Colonic mucosa (tissue), 4 donors: ENCODE data around the gene METTL25. TPM values are rescaled to one million over a fixed set of nuclear protein-coding genes. Genes with fewer than 3 reads are reported as not detected.

Experiments used
- DNase-seq: peaks from one replicate; pipeline ENCODE4 v3.0.0-alpha.2; 2020
- H3K27ac ChIP-seq: fragments of 200-600 bp; one replicate; pipeline ENCODE4 v1.8.0; 2021
- H3K27me3 ChIP-seq: fragments of 200-600 bp; one replicate; pipeline ENCODE4 v1.8.0; 2021
- H3K36me3 ChIP-seq: fragments of 200-600 bp; one replicate; pipeline ENCODE4 v1.8.0; 2021
- H3K4me1 ChIP-seq: fragments of 200-600 bp; one replicate; pipeline ENCODE4 v1.8.0; 2021; ENCODE audit warnings: mild to moderate bottlenecking
- H3K4me3 ChIP-seq: fragments of 200-600 bp; one replicate; pipeline ENCODE4 v1.8.0; 2021
- H3K9ac ChIP-seq, 2 donors: one replicate each; pipeline ENCODE4 v1.7.0; 2013; ENCODE audit warnings: control low read depth in 2 of 2, low read depth in 2 of 2, low read length in 2 of 2
- H3K9me3 ChIP-seq: fragments of 200-600 bp; one replicate; pipeline ENCODE4 v1.8.0; 2021
- intact Hi-C: fragments of 100-400 bp; cut with DNase I; formaldehyde crosslinking; loops from one replicate; pipeline ENCODE4 v1.14.1; 2022
- total RNA-seq, 2 donors: library from RNA; stranded (reverse); fragmentation: NEBNext Ultra II Directional in 1 of 2; extraction: Animal tissue kit (Norgen Biotek cat#: 25700) in 1 of 2; gene quantifications; one replicate each; pipeline ENCODE4 v1.2.1, GENCODE V29; 2021
- TF ChIP-seq, protein P1 (sequence below): fragments of 200-600 bp; IDR thresholded peaks from one replicate; pipeline ENCODE4 v1.8.0; 2022; ENCODE audit warnings: antibody characterized with exemption, mild to moderate bottlenecking
- donor health status: healthy.
- donor health status: DM: no; HTN: no; CAD: no.
- donor health status: DM: no; HTN: no; CAD: no.

METTL25 gene
- total RNA-seq, 2 donors from 2014 or later, result 12.8 to 13.8 TPM

DNA sequence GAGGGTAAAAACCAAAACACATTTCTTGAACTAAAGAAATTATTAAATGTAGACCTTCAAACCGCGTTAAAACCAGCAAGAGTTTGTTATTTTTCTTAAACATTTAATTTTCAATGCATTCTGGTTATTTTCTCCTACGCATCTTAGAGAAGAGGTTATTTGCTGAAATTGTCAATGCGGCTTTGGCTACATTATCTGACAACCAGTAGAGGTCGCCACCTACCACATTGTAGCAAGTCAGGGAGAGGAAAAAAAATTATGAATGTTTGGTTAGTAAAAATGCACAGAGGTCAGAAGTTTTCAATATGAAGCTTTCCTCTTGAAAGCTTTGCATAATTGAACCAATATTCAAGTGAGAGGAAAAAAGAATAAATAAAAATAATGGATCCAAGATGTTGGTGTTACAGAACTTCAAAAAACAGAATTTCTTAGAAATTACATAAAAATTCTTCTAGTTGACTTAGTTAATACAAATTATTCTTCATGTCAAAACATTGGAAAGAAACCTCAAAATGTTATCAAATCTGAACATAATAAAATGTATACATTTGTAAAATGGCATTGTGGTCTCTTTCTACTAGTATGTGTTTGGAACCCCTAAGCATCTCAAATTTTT, 168.9 kb downstream of the METTL25 start:
- DNase-seq, result peak; percentile 46
- no peaks in the 10 kb centered on the region for H3K9me3 ChIP-seq
- H3K27ac ChIP-seq, result no peak overlapping the region
- no peak overlapping the region for H3K4me3 ChIP-seq
- TF ChIP-seq, protein P1, sequence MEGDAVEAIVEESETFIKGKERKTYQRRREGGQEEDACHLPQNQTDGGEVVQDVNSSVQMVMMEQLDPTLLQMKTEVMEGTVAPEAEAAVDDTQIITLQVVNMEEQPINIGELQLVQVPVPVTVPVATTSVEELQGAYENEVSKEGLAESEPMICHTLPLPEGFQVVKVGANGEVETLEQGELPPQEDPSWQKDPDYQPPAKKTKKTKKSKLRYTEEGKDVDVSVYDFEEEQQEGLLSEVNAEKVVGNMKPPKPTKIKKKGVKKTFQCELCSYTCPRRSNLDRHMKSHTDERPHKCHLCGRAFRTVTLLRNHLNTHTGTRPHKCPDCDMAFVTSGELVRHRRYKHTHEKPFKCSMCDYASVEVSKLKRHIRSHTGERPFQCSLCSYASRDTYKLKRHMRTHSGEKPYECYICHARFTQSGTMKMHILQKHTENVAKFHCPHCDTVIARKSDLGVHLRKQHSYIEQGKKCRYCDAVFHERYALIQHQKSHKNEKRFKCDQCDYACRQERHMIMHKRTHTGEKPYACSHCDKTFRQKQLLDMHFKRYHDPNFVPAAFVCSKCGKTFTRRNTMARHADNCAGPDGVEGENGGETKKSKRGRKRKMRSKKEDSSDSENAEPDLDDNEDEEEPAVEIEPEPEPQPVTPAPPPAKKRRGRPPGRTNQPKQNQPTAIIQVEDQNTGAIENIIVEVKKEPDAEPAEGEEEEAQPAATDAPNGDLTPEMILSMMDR, result peak; percentile 86
- H3K9ac ChIP-seq, result no peak overlapping the region
- H3K4me1 ChIP-seq, result no peaks in the 10 kb centered on the region
- no peaks in the 10 kb centered on the region for H3K36me3 ChIP-seq
- no peaks in the 10 kb centered on the region for H3K27me3 ChIP-seq
- intact Hi-C loops, result loop anchor here (10.0 kb wide), 1 partner anchor 1978 kb away; no protein-coding TSS in a partner anchor

Other genes with a start within 250 kb of the METTL25 start
- 10 to 100 TPM; 26.6 to 29.9 TPM for gene CCDC59, start 142 bp upstream of the METTL25 start, total RNA-seq